Stimulated activated CD4-positive, alpha-beta T cell treated with anti-CD3 and anti-CD28 coated beads, Interleukin-4, amount 100 ng/mL, for 24 hours (primary cell): ENCODE results near the gene PAX2.
A peak's percentile ranks its signal among the peaks of the same experiment; 100 is the strongest.

Experiments used
- DNase-seq: peaks from one replicate; pipeline ENCODE4 v3.0.0-alpha.2; 2020

The PAX2 gene

GRCh38 chr10:100725071-100725471, 20.3 kb upstream of the PAX2 start:
- no peak for DNase-seq

GRCh38 chr10:100725869-100726426, 19.4 kb upstream of the PAX2 start:
- no peak for DNase-seq

- DNase-seq = no peak
Observed at GRCh38 chr10:100727808-100728207, 17.6 kb upstream of the PAX2 start.

GRCh38 chr10:100728928-100729861, 16.2 kb upstream of the PAX2 start:
- peak; percentile 29 for DNase-seq

- DNase-seq = no peak
Observed at GRCh38 chr10:100729862-100730724, 15.3 kb upstream of the PAX2 start.

- DNase-seq = peak; percentile 22
Observed at GRCh38 chr10:100730725-100731406, 14.5 kb upstream of the PAX2 start.

- DNase-seq = no peak
Observed at GRCh38 chr10:100731407-100732240, 13.8 kb upstream of the PAX2 start.

GRCh38 chr10:100732241-100732596, 13.2 kb upstream of the PAX2 start:
- no peak for DNase-seq

- DNase-seq = no peak
Observed at GRCh38 chr10:100733329-100733728, 12.1 kb upstream of the PAX2 start.

- no peak for DNase-seq
Observed at GRCh38 chr10:100734295-100735086, 10.9 kb upstream of the PAX2 start.

GRCh38 chr10:100735087-100735336, 10.4 kb upstream of the PAX2 start:
- no peak for DNase-seq

- DNase-seq = no peak
Observed at GRCh38 chr10:100735337-100736143, 9.8 kb upstream of the PAX2 start.

- DNase-seq = no peak
Observed at GRCh38 chr10:100736144-100736808, 9.1 kb upstream of the PAX2 start.

- no peak for DNase-seq
Observed at GRCh38 chr10:100736809-100737354, 8.5 kb upstream of the PAX2 start.

GRCh38 chr10:100737355-100738054, 7.9 kb upstream of the PAX2 start:
- no peak for DNase-seq

- DNase-seq = no peak
Observed at GRCh38 chr10:100738055-100738827, 7.1 kb upstream of the PAX2 start.

- no peak for DNase-seq
Observed at GRCh38 chr10:100739517-100740368, 5.6 kb upstream of the PAX2 start.
